ENCODE data around the gene RICTOR.
"Not testable (repeated sequence)": the region's sequence is repeated elsewhere in the genome, so short reads cannot be mapped to it uniquely, and the experiment has no call there.

RICTOR gene

GRCh38 chr5:39058178-39058921, 15.8 kb downstream of the RICTOR start:
- in situ Hi-C loops (cut with MboI; ENCODE audit: low sequenced_read_pairs): no loop called here

DNA sequence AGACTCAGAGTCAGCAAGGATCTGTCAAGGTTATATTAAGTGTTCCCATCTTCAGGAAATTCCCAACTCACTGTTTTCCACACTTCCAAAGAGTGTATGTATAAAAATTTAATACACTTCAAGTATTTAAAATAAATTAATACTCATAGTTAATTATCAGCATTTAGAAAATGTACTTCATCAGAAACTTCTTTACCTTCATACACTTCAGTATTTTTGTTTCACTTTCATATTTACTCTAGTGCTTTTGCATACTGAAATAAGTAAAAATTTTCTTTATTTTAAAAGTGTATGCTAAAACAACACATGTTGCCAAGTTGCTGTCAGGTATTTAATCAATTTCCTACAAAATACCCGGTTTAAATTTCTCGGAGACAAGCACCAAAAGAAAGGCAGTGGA, 16.5 kb downstream of the RICTOR start:
- in situ Hi-C loops (cut with MboI; ENCODE audit: low sequenced_read_pairs): no loop called here

DNA sequence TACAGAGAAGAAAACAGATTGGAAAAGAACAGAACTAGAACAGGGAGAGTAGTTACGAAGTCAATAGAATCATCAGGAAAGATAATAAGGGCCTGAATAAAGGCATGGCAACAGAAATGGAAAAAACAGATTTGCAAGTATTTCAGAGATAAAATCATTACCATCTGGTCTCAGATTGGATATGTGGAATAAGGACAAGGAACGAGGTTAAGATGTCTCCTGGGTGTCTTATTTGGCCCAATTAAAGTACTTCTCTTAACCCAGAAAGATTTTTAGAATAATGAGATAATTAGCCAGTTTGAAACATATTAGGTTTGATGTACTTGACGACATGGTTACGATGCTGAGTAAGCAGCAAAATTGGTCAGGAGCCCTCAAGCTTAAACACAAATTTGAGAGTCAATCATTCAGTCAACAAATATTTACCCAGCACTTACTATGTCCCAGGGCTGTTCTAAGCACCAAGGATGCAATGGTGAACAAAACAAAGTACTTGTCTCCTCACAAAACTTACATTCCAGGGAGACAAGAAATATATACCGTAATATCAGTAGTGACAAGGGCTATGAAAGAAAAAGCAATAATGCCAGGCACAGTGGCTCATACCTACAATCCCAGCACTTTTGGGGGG, 18.3 kb downstream of the RICTOR start:
- in situ Hi-C loops (cut with MboI; ENCODE audit: low sequenced_read_pairs): no loop called here

GRCh38 chr5:39055027-39055767, 19.0 kb downstream of the RICTOR start:
- in situ Hi-C loops (cut with MboI; ENCODE audit: low sequenced_read_pairs): no loop called here

DNA sequence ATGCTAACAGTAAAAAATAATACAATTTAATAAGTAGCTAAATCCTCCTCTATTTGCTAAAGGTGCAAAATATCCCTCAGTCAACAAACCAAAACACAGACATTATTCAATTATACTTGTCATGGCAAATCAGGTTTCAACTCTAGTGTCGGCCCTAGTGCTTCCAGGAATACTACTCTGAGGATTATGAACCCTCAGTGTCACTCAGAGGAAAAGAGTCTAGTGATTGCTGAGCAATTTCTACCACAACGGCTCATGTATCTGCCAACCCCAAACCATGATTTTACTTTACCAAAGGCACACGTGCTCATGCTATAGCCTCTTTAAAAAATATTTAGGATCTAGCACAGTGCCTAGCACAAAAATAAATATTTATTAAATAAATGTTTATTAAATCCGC, 21.0 kb downstream of the RICTOR start:
- in situ Hi-C loops (cut with MboI; ENCODE audit: low sequenced_read_pairs): no loop called here

- in situ Hi-C loops (cut with MboI; ENCODE audit: low sequenced_read_pairs): no loop called here
These were observed 22.1 kb downstream of the RICTOR start for GRCh38 chr5:39052141-39052540.

GRCh38 chr5:39049315-39049714, 24.9 kb downstream of the RICTOR start:
- in situ Hi-C loops (cut with MboI; ENCODE audit: low sequenced_read_pairs): no loop called here

GRCh38 chr5:39040875-39041274, 33.3 kb downstream of the RICTOR start:
- in situ Hi-C loops (cut with MboI; ENCODE audit: low sequenced_read_pairs): no loop called here

DNA sequence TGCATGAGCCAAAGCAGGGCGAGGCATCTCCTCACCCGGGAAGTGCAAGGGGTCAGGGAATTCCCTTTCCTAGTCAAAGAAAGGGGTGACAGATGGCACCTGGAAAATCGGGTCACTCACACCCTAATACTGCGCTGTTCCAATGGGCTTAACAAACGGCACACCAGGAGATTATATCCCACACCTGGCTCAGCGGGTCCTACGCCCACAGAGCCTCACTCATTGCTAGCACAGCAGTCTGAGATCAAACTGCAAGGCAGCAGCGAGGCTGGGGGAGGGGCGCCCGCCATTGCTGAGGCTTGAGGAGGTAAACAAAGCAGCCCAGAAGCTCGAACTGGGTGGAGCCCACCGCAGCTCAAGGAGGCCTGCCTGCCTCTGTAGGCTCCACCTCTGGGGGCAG, 39.7 kb downstream of the RICTOR start:
- in situ Hi-C loops (cut with MboI; ENCODE audit: low sequenced_read_pairs): not testable (repeated sequence)

GRCh38 chr5:39031041-39031440, 43.2 kb downstream of the RICTOR start:
- in situ Hi-C loops (cut with MboI; ENCODE audit: low sequenced_read_pairs): no loop called here

DNA sequence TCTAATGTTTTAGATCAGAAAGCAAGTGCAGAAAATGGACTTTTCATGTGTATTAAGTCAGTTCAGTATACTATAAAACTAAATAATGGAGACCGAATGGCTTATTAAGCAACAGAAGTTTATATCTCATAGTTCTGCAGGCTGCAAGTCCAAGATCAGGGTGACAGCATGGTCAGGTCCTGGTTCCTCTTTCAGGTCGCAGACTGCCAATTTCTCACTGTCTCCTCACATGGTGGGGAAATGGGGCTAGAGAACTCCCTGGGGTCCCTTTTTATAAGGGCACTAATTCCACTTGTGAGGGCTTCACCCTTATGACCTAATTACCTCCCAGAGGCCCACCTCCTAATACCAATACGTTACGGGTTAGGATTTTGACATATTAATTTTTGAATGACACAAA, 48.7 kb downstream of the RICTOR start:
- in situ Hi-C loops (cut with MboI; ENCODE audit: low sequenced_read_pairs): no loop called here

- in situ Hi-C loops (cut with MboI; ENCODE audit: low sequenced_read_pairs): no loop called here
These were observed 49.3 kb downstream of the RICTOR start for GRCh38 chr5:39024884-39025283.

DNA sequence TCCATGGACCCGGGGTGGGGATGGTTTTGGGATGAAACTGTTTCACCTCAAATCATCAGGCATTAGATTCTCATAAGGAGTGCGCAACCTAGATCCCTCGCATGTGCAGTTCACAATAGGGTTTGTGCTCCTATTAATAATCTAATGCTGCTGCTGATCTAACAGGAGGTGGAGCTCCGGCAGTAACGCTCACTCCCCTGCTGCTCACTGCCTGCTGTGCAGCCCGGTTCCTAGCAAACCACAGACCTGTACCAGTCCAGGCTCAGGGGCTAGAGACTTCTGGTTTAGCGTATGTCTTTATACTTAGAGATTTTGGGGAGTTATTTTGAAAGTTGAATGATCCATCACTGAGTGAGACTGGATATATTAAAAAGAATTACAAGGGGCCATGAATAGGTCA, 50.2 kb downstream of the RICTOR start:
- in situ Hi-C loops (cut with MboI; ENCODE audit: low sequenced_read_pairs): no loop called here

DNA sequence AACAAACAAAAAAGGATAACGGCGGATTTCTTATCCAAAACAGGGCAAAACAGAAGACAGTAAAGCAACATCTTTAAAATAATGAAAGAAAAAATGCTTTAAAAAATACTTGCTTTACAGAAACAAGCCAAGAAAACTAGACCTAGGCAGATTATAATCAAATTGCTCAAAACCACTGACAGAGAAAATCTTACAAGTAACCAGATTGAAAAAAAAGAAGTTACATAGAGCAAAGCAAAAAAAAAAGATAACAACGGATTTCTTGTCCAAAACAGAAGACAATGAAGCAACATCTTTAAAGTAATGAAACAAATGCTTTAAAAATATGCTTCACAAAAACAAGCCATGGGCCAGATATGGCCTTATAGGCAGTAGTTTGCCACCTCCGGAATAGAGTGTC, 51.1 kb downstream of the RICTOR start:
- in situ Hi-C loops (cut with MboI; ENCODE audit: low sequenced_read_pairs): no loop called here

DNA sequence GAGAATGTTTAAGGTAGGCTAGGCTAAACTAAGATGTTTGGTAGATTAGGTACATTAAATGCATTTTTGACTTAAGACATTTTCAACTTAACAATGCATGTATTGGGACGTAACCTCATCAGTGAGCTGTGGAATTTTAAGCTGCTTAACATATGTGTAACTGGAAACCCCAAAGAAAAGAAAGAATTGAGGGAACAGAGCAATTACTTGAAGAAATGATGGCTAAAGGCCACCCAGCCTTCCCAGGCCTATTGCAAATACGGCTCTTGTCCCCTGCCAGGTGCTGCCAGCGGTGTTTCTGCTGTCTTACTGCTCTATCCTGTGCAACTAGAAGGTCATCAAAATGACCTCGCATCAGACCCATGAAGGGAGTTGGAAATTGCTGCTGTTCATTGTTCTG, 52.0 kb downstream of the RICTOR start:
- in situ Hi-C loops (cut with MboI; ENCODE audit: low sequenced_read_pairs): no loop called here

- in situ Hi-C loops (cut with MboI; ENCODE audit: low sequenced_read_pairs): no loop called here
These were observed 52.8 kb downstream of the RICTOR start for GRCh38 chr5:39021413-39021812.

GRCh38 chr5:39020458-39020857, 53.7 kb downstream of the RICTOR start:
- in situ Hi-C loops (cut with MboI; ENCODE audit: low sequenced_read_pairs): no loop called here

DNA sequence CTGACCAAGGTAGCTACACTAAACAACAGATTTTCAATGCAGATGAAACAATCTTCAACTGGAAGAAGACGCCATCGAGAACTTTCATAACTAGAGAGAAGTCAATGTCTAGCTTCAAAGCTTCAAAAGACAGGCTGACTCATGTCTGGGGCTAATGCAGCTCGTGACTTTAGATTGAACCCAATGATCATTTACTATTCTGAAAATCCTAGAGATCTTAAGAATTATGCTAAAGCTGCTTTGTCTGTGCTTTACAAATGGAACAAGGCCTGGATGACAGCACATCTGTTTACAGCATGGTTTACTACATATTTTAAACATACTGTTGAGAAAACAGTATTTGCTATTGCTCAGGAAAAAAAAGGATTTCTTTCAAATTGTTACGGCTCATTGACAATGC, 54.9 kb downstream of the RICTOR start:
- in situ Hi-C loops (cut with MboI; ENCODE audit: low sequenced_read_pairs): no loop called here

- in situ Hi-C loops (cut with MboI; ENCODE audit: low sequenced_read_pairs): no loop called here
These were observed 56.7 kb downstream of the RICTOR start for GRCh38 chr5:39017504-39017903.

DNA sequence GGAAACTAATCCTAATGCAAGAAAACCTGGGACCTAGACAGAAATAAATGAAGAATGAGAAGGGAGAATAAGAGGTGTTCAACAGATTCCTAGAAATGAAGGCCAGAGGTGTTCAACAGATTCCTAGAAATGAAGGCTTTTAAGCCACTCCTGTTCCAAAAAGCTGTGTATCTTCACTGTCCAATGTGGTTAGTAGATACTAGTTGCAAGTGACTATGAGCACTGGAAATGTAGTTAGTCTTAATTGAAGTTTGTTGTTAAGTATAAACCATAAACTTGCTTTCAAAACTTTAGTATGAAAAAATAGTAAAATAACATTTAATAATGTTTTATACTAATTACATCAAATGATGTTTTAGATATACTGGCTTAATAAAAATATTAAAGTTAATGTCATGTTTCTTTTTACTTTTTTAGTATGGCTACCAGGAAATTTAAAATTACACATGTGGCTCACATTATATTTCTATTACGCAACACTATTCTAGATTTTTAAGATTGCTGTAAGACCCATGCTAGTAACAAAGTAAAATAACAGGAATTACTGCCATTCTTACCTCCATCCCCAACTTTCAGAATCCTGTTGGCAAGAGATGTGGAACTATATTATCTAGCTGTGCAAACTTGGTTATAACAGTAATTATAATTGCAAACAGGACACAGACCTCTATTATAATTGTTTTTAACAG, 57.5 kb downstream of the RICTOR start:
- in situ Hi-C loops (cut with MboI; ENCODE audit: low sequenced_read_pairs): no loop called here

DNA sequence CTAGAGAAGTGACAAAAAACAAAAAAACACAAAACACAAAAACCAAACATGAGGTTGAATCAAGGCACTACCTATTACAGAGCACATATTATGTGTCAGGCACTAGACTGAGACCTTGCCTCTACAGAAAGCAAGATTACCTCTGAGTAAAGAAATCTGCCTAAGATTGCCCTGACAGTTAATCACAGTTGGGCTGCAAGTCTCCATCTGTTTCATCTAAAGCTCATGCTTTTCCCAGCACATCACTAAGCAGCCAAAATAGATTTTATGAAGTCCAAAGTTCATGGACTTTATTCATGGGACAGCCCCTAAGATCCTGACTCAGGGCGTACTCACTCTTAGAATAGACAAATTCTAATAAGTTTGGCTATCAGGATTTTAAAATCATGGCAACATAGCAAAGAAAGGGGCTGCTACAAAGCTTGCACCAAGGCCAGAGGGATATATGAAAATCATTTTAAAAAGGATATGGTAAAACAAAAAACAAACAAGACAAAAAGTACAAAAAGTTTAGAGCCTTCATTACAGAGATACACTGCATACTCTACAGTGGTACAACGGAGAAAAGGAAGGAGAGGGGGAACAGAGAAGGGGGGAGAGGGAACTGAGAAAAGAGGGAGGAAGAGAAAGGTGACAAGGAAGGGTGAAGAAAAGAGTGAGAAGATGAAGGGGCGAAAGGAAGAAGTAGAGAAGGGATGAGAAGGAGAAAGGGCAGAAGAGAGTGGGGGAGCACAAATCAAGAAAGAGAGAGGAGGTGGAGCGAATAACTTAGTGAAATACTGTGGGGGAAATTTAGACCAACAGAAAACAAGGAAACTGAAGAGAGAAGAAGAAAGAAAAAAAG, 58.2 kb downstream of the RICTOR start:
- in situ Hi-C loops (cut with MboI; ENCODE audit: low sequenced_read_pairs): no loop called here

Measured in HL-60/S4 (cell line).